GM18873 (cell line): Measurements from ENCODE around the gene MRPL53.
A peak's percentile ranks its signal among the peaks of the same experiment; 100 is the strongest.
"Not testable (repeated sequence)": the region's sequence is repeated elsewhere in the genome, so short reads cannot be mapped to it uniquely, and the experiment has no call there.

Source experiments
- ATAC-seq: cut with Tn5 transposase; IDR thresholded peaks from one replicate; pipeline ENCODE4 v1.9.1; 2021; ENCODE audit warnings: mild to moderate bottlenecking, moderate library complexity, moderate number of reproducible peaks; ENCODE audit not compliant: unreplicated experiment, low FRiP score

MRPL53 gene

GRCh38 chr2:74482801-74483674 is 10.6 kb upstream of the MRPL53 start, which contains the start of the genes CCDC142 and TTC31:
Gene CCDC142 (minus strand): TSS chr2:74482998. CDS start chr2:74482837, 161 bp downstream.
Gene TTC31 (plus strand): TSS chr2:74483081. CDS start chr2:74483096, 15 bp downstream.
- ATAC-seq, result peak; percentile 80

DNA sequence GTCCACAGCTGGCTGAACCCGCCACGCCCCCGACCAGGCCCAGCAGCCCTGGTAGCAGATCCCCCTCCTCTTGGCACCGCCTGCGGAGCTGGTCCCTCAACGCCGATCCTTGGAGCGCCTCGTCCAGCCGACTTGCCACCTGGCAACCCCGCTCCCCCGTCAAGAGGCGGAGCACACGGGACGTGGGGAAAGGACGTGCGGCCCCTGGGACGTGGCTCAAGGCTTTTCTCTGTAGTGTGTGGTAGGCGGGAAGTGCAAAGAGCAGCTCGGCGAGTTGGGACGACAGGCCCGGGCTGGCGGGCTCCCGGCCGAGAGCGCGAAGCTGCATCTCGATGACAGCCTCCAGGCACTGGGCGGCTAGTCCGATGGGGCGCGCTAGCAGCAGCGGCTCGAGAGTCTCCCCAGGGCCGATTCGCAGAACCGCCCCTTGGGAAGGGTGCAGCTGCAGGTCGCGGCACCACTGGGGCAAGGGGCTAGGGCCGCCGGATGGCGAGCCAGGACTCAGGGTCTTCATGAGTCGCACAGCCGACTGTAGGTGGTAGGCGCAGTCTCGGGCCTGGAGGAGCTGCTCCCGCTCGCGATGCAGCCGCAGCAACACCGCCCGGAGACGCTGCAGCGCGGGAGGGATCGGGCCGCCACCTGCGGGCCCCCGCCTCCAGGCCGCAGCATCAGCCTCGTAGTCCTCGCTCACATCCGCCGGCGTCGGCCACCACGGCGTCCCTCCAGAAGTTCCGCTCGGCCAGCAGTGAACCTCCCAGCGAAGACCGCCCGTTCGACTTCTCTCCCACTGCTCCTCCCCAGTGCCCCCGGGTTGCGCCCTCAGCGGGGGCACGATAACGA is 9.7 kb upstream of the MRPL53 start:
- peak; percentile 29 for ATAC-seq

DNA sequence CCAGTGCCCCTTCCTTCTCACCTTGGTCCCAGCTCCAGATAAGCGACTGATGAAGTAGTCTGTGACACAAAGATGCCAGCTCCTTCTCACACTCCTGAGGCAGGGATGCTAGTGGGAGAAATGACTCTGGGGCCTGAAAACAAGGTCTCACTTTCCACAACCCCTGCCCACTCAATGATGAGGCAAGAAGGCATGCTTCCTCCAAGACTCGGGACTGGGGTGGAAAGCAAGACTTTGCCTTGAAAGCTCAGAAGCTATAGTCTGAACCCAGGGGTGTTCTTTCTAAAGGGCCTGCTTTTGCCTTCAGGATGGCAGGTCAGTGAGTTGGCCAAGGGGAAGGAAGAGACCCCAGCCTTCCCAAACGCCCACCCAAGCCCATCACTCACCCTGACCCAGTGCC is 9.0 kb upstream of the MRPL53 start:
- no peak for ATAC-seq

DNA sequence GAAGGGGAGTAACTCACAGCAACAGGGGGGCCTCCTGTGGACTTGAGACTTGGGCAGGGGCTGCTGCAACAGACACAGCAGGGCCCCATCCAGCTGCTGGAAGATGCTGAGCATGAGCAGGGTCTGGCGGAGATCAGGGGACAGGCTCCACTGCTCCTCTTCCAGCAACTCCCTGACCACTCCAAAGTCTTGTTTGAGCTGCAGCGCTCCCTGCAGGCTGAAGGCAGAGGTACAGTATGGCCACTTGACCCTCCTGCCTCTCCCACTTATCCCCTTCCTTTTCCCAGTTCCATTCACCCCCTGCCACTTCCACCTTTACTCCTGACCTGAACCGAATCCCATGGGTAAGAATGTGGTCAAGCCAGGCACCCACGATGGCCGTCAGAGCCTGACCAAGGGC is 2.4 kb upstream of the MRPL53 start:
- no peak for ATAC-seq

DNA sequence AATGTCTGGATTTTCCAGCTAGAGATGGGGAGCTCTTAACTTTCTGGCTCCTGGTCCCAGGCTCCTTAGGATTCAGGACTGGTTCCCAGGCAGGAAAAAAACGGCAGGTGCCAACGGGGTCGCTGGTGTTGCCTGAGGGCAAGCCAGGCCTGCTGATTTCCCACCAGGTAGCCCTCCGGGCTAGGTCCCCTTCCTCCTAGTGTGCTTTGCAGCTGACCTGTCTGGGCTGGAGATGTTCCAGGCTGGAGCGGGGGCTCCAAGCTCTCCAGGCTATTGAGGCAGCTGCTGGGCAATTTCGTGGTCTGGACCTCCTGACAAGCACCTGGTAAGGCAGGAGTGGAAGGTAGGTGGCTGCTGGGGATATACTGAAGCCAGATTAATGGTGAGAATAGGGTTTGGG is 2.0 kb upstream of the MRPL53 start:
- ATAC-seq, result no peak

DNA sequence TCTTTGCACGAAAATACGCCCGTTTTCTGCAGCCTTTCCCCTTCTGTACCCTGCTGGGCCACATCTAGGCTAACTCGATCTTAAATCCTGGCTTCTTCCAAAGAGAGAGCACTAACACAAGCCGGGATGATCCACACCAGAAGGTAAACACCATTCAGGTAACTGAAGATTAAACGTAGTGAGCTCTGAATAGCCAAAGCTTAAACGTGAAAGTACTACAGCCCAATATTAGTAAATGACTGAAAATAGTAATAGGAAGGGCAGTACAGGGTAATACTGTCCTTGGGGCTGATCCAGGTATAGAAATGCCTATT is 422 bp upstream of the MRPL53 start:
- no peak for ATAC-seq

GRCh38 chr2:74471332-74472065 is 981 bp downstream of the MRPL53 start:
- no peak for ATAC-seq

DNA sequence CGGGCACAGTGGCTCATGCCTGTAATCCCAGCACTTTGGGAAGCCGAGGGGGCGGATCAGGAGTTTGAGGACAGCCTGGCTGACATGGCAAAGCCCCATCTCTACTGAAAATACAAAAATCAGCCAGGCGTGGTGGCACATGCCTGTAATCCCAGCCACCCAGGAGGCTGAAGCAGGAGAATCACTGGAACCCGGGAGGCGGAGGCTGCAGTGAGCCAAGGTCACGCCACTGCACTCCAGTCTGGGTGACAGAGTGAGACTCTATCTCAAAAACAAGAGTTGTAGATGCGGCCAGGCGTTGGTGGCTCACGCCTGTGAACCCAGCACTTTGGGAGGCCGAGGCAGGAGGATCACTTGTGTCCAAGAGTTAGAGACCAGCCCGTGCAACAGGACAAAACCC is 1.7 kb downstream of the MRPL53 start:
- ATAC-seq, result not testable (repeated sequence)

- no peak for ATAC-seq
These were observed 8.1 kb downstream of the MRPL53 start for GRCh38 chr2:74464406-74464805.

- ATAC-seq, result no peak
These were observed 9.7 kb downstream of the MRPL53 start for GRCh38 chr2:74462786-74463105.

DNA sequence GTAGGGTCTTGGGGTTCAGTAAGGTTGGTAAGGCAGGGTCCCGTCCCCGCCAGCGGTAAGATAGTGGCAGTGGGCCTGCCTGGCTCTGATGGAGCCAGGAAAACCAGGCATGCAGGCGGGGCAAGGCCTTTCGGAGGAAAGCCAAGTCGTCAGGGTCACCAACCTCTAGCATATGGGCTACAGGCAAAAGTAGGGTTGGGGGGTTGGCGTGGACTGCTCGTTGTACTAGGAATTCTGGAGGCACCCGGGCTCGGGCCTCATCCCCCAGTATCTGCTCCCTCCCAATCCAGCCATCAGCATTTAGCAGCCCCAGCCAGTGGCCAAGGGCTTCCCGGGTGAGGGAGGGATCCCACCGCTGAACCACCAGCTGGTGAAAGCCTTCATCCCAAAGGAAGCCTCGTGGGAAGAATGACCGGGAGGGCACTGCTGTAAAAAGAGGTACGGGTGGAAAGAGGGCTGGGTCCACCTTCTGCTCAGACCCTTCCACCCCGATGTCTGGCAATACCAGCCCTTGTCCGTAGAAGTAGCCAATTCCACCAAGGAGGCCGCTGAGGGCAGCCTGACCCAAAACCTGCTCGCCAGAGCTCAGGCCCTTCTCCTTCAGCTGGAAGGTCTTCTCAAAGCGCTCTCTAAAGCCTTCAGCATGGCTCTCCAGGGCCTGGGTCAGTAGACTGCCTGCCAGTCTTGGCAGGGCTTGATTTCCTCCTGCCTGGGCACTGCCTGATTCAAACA is 10.3 kb downstream of the MRPL53 start:
- ATAC-seq, result no peak

GRCh38 chr2:74461187-74462053 is 11.1 kb downstream of the MRPL53 start:
- no peak for ATAC-seq

DNA sequence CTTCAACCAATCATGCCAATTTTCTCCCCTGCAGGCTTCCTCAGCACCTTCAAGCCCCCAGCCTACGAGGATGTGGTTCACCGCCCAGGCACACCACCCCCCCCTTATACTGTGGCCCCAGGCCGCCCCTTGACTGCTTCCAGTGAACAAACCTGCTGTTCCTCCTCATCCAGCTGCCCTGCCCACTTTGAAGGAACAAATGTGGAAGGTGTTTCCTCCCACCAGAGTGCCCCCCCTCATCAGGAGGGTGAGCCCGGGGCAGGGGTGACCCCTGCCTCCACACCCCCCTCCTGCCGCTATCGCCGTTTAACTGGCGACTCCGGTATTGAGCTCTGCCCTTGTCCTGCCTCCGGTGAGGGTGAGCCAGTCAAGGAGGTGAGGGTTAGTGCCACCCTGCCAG is 12.3 kb downstream of the MRPL53 start:
- ATAC-seq, result not testable (repeated sequence)

GRCh38 chr2:74459503-74460118 is 12.9 kb downstream of the MRPL53 start:
- not testable (repeated sequence) for ATAC-seq

- no peak for ATAC-seq
These were observed 13.5 kb downstream of the MRPL53 start for GRCh38 chr2:74458938-74459363.

DNA sequence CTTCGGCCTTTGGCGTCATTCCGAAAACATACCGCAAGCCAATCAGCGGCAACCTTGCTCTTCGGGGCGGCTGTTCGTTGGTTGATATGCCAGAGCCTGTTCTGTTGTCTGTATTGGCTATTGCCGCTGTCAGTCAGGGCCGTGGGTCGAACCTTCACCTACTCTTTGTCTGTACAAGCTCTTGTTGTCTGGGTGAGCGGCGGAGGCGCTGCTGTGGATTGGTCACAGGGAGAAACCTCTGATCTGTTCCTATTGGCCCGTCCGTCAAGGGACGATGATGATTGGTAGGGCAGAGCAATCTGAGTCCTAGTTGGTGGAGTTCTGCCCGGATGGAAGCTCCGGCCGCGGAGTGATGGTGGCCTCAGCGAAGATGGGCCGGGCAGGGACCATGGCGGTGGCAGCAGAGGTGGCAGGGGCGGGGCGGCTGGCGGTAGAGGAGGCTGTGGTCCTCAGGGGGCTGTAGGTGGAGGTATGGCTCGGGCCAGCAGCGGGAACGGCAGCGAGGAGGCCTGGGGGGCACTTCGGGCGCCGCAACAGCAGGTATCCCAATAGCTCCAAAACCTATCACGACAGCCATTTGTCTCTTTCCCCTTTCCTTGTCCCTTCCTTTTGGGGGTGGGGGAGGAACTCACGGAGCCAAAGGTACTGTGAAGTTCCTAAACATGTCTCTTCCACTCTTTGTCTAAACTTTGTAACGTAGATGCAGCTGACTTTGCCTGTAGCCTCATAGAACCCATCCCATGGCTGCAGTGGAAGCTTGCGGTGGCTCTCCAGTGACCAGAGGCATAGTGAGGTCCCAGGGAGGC is 14.1 kb downstream of the MRPL53 start, which contains the start of gene WBP1:
TSS of gene WBP1 (plus strand) at position 307 of the 806 bp plus-strand sequence. CDS start at position 472, 165 bp downstream.
- ATAC-seq, result peak; percentile 83

GRCh38 chr2:74457549-74458131 is 14.8 kb downstream of the MRPL53 start:
- peak; percentile 23 for ATAC-seq
